Gastroesophageal sphincter (tissue), 4 donors: ENCODE data around the gene WSCD2. TPM values are rescaled to one million over a fixed set of nuclear protein-coding genes. Genes with fewer than 3 reads are reported as not detected.
A peak's percentile ranks its signal among the peaks of the same experiment; 100 is the strongest.

Experiments
- ATAC-seq: fragments of 150-250 bp; one replicate; pipeline ENCODE4 v1.9.1; 2016; ENCODE audit warnings: mild to moderate bottlenecking, moderate library complexity
- H3K27ac ChIP-seq, 4 donors: fragments of 200-600 bp; sonication (generic) in 3 of 4; 1 replicate in 3 of 4; 2 replicates in 1 of 4; pipeline ENCODE4 v1.5.1; 2016 to 2019
- H3K27me3 ChIP-seq: fragments of 200-600 bp; sonication (generic); one replicate; pipeline ENCODE4 v1.5.1; 2019
- H3K36me3 ChIP-seq, 2 donors: fragments of 200-600 bp; sonication (generic); one replicate each; pipeline ENCODE4 v1.5.1; 2019; ENCODE audit warnings: control low read depth in 1 of 2
- H3K4me1 ChIP-seq, 3 donors: fragments of 200-600 bp; sonication (generic); 1 replicate in 2 of 3; 2 replicates in 1 of 3; pipeline ENCODE4 v1.5.1; 2016 to 2019; ENCODE audit warnings: control low read depth in 2 of 3
- H3K4me3 ChIP-seq, 2 donors: fragments of 200-600 bp; sonication (generic); one replicate each; pipeline ENCODE4 v1.5.1; 2019; ENCODE audit warnings: mild to moderate bottlenecking in 1 of 2, moderate library complexity in 1 of 2
- H3K9me3 ChIP-seq, 3 donors: fragments of 200-600 bp; sonication (generic); one replicate each; pipeline ENCODE4 v1.5.1; 2017 to 2019; ENCODE audit warnings: control low read depth in 2 of 3
- CTCF ChIP-seq, 4 experiments: fragments of 200-600 bp in 2 of 4; fragments of 450-650 bp in 2 of 4; sonication (generic) in 1 of 4; IDR thresholded peaks; one replicate each; pipeline ENCODE4 v1.5.1; 2017 to 2019; ENCODE audit warnings: antibody characterized with exemption in 4 of 4, mild to moderate bottlenecking in 2 of 4, moderate library complexity in 2 of 4
- EP300 ChIP-seq: sonication (generic); formaldehyde crosslinking; IDR thresholded peaks from one replicate; pipeline ENCODE4 v1.6.1; 2017; ENCODE audit warnings: antibody characterized with exemption, mild to moderate bottlenecking
- POLR2A ChIP-seq, 2 donors: fragments of 450-650 bp; IDR thresholded peaks; one replicate each; pipeline ENCODE4 v1.6.1; 2017; ENCODE audit warnings: antibody characterized with exemption in 2 of 2, mild to moderate bottlenecking in 2 of 2, moderate library complexity in 1 of 2
- POLR2AphosphoS5 ChIP-seq: sonication (generic); formaldehyde crosslinking; IDR thresholded peaks from one replicate; pipeline ENCODE4 v1.6.1; 2017; ENCODE audit warnings: antibody characterized with exemption
- WGBS, 2 donors: methylation state at CpG; one replicate each; pipeline ENCODE4 v1.1.5; 2018; ENCODE audit warnings: low coverage in 1 of 2; 5-methylcytosine and 5-hydroxymethylcytosine counted together
- total RNA-seq, 4 donors: library from RNA; depleted of rRNA; stranded (reverse); fragments of >200 nt; gene quantifications; one replicate each; pipeline ENCODE4 v1.1.0, GENCODE V29; 2016

Gene WSCD2
- total RNA-seq, 4 donors from 2014 or later: 5.0 to 86.1 (median 31.6) TPM

GRCh38 chr12:108175310-108175709 is 46.2 kb downstream of the WSCD2 start:
- no peaks in the 10 kb centered on the region for H3K27me3 ChIP-seq
- H3K36me3 ChIP-seq: peaks cover 0 to 5% of the 10 kb centered on the region in 2 donors
- 17% methylated on average over 1 of the region's 4 CpGs; no CpG with 5 or more reads in 1 of the 2 donors for WGBS, 2 donors
- peak overlapping the region in 3 of 4 donors; percentile 33 to 57 (median 36) for H3K27ac ChIP-seq
- peaks cover 0 to 40% (median 5%) of the 10 kb centered on the region in 3 donors for H3K4me1 ChIP-seq
- TF ChIP-seq EP300: no peak
- no peak for TF ChIP-seq POLR2AphosphoS5
- TF ChIP-seq CTCF (IDR thresholded peaks at IDR 0.05): peak in 2 of 4 experiments; percentile 13 to 16
- ATAC-seq: no peak
- H3K9me3 ChIP-seq: no peaks in the 10 kb centered on the region
- H3K4me3 ChIP-seq: no peak overlapping the region

- no peak for ATAC-seq
- Histone ChIP-seq H3K27me3 (no peaks in the 10 kb centered on the region), H3K4me1 (peaks cover 0 to 41% (median 5%) of the 10 kb centered on the region in 3 donors), H3K36me3 (peaks cover 0 to 5% of the 10 kb centered on the region in 2 donors), H3K4me3 (no peak overlapping the region), H3K9me3 (no peaks in the 10 kb centered on the region), H3K27ac (peak overlapping the region in 1 of 4 donors; percentile 57)
- no peak for TF ChIP-seq POLR2A (IDR thresholded peaks at IDR 0.05)
- TF ChIP-seq EP300: no peak
- TF ChIP-seq POLR2AphosphoS5: no peak
- WGBS, 2 donors: 84 to 97% methylated on average over 3 of the region's 3 CpGs
Observed at GRCh38 chr12:108176292-108176691, 47.2 kb downstream of the WSCD2 start.

GRCh38 chr12:108177131-108177530 is 48.0 kb downstream of the WSCD2 start:
- no peak for TF ChIP-seq POLR2A (IDR thresholded peaks at IDR 0.05)
- no peak for TF ChIP-seq POLR2AphosphoS5
- TF ChIP-seq EP300: no peak
- no peak for TF ChIP-seq CTCF (IDR thresholded peaks at IDR 0.05)
- ATAC-seq: no peak
- Histone ChIP-seq H3K4me3 (no peak overlapping the region), H3K27ac (peak overlapping the region in 1 of 4 donors; percentile 57), H3K36me3 (peaks cover 0 to 5% of the 10 kb centered on the region in 2 donors), H3K4me1 (peaks cover 0 to 49% (median 5%) of the 10 kb centered on the region in 3 donors), H3K9me3 (no peaks in the 10 kb centered on the region), H3K27me3 (no peaks in the 10 kb centered on the region)
- WGBS, 2 donors: 63 to 86% methylated on average over 3 of the region's 3 CpGs

GRCh38 chr12:108179305-108179704 is 50.2 kb downstream of the WSCD2 start:
- Histone ChIP-seq H3K4me1 (peaks cover 0 to 51% (median 5%) of the 10 kb centered on the region in 3 donors), H3K9me3 (no peaks in the 10 kb centered on the region), H3K27ac (no peak overlapping the region), H3K36me3 (peaks cover 0 to 5% of the 10 kb centered on the region in 2 donors), H3K4me3 (no peak overlapping the region), H3K27me3 (no peaks in the 10 kb centered on the region)
- ATAC-seq: no peak
- no peak for TF ChIP-seq EP300
- TF ChIP-seq POLR2A (IDR thresholded peaks at IDR 0.05): no peak
- WGBS, 2 donors: 0% methylated on average over 1 of the region's 2 CpGs; no CpG with 5 or more reads in 1 of the 2 donors

GRCh38 chr12:108180255-108181094 is 51.4 kb downstream of the WSCD2 start:
- TF ChIP-seq CTCF (IDR thresholded peaks at IDR 0.05) (no peak), EP300 (no peak), POLR2A (IDR thresholded peaks at IDR 0.05) (no peak), POLR2AphosphoS5 (no peak)
- H3K4me3 ChIP-seq: no peak overlapping the region
- H3K27me3 ChIP-seq: no peaks in the 10 kb centered on the region
- no peak for ATAC-seq
- H3K36me3 ChIP-seq: peaks cover 0 to 5% of the 10 kb centered on the region in 2 donors
- 58 to 65% methylated on average over 5 to 6 of the region's 7 CpGs for WGBS, 2 donors
- H3K4me1 ChIP-seq: peaks cover 0 to 51% (median 0%) of the 10 kb centered on the region in 3 donors
- no peaks in the 10 kb centered on the region for H3K9me3 ChIP-seq
- peak overlapping the region in 3 of 4 donors; percentile 15 to 42 (median 16) for H3K27ac ChIP-seq
